GM12878 (cell line): ENCODE measurements around the gene CHST8. TPM values are rescaled to one million over a fixed set of nuclear protein-coding genes. Genes with fewer than 3 reads are reported as not detected.

ENCODE experiments used
- ATAC-seq: fragments of 200-7000 bp; cut with Tn5 transposase; 3 replicates; pipeline ENCODE4 v1.9.1; 2020; ENCODE audit warnings: mild to moderate bottlenecking, moderate library complexity
- BruUV-seq: library from RNA; stranded (reverse); fragments of 400-500 nt; replicated peaks from 2 replicates; lab custom pipeline; 2021; lab: Mats Ljungman, UMichigan
- CTCF ChIA-PET: fragments of 300-600 bp; sonication (Branson Sonifier 250); formaldehyde crosslinking; extraction: SDS; loops from one replicate; lab custom pipeline; 2021; ENCODE audit warnings: inconsistent platforms; lab: Yijun Ruan, JAX
- POLR2A ChIA-PET: fragments of 350-600 bp; formaldehyde crosslinking; extraction: SDS; loops from one replicate; lab custom pipeline; 2021; ENCODE audit warnings: inconsistent platforms; lab: Charles Lee
- RAD21 ChIA-PET: fragments of 300-600 bp; sonication (Branson Sonifier 250); formaldehyde crosslinking; loops from one replicate; lab custom pipeline; 2023; ENCODE audit warnings: antibody characterized with exemption; ENCODE audit not compliant: unreplicated experiment; lab: Charles Lee
- SMC1A ChIA-PET: fragments of 300-600 bp; sonication (Branson Sonifier 250); formaldehyde crosslinking; loops from one replicate; lab custom pipeline; 2023; ENCODE audit not compliant: unreplicated experiment, uncharacterized antibody; lab: Charles Lee
- DNase-seq: peaks from one replicate; pipeline ENCODE4 v3.0.0-alpha.2; 2011; ENCODE audit warnings: low read depth, low spot score
- FAIRE-seq: peaks from 3 replicates; lab custom pipeline; 2011; peaks lifted over from hg19 to GRCh38; lab: Jason Lieb, UNC
- H2AFZ ChIP-seq: 2 replicates; pipeline ENCODE4 v1.6.0; 2011; ENCODE audit warnings: low read depth, low read length, control low read depth; ENCODE audit not compliant: control insufficient read depth
- H3K27ac ChIP-seq: 2 replicates; pipeline ENCODE4 v1.5.1; 2011; ENCODE audit warnings: control low read depth; ENCODE audit not compliant: control insufficient read depth, insufficient read depth
- H3K27me3 ChIP-seq, 2 experiments: replicated peaks in 1 of 2; 2 replicates each; pipeline versions ENCODE4 v1.6.0 to v1.6.1; 2011; ENCODE audit warnings: low read length in 1 of 2; ENCODE audit not compliant: control insufficient read depth in 2 of 2, insufficient read depth in 2 of 2
- H3K36me3 ChIP-seq, 2 experiments: 2 replicates each; pipeline ENCODE4 v1.5.1; 2011; ENCODE audit warnings: low read length in 1 of 2; ENCODE audit not compliant: control insufficient read depth in 2 of 2, insufficient read depth in 2 of 2
- H3K4me1 ChIP-seq: 2 replicates; pipeline ENCODE4 v1.6.1; 2011; ENCODE audit warnings: mild to moderate bottlenecking, low read length, moderate library complexity, mixed read lengths; ENCODE audit not compliant: control insufficient read depth, insufficient read depth
- H3K4me2 ChIP-seq: 2 replicates; pipeline ENCODE4 v1.6.0; 2011; ENCODE audit warnings: control low read depth; ENCODE audit not compliant: control insufficient read depth, insufficient read depth
- H3K4me3 ChIP-seq: fragments of 200-600 bp; sonication (generic); 2 replicates; pipeline ENCODE4 v1.5.1; 2016
- H3K79me2 ChIP-seq: 2 replicates; pipeline ENCODE4 v1.6.0; 2011; ENCODE audit warnings: low read length; ENCODE audit not compliant: control insufficient read depth, insufficient read depth
- H3K9ac ChIP-seq: 2 replicates; pipeline ENCODE4 v1.8.0; 2011; ENCODE audit warnings: low read length, control low read depth, mixed read lengths; ENCODE audit not compliant: control insufficient read depth, insufficient read depth
- H3K9me3 ChIP-seq: replicated peaks from 3 replicates; pipeline ENCODE4 v1.5.1; 2011; ENCODE audit warnings: mild to moderate bottlenecking, low read length; ENCODE audit not compliant: control insufficient read depth, insufficient read depth
- H4K20me1 ChIP-seq: 2 replicates; pipeline ENCODE4 v1.6.0; 2011; ENCODE audit not compliant: control insufficient read depth, insufficient read depth
- BRCA1 ChIP-seq: IDR thresholded peaks from 2 replicates; pipeline ENCODE4 v1.6.1; 2011; ENCODE audit warnings: low read depth, low read length, improper control_type of control experiment
- CBFB ChIP-seq: IDR thresholded peaks from 2 replicates; pipeline ENCODE4 v1.6.1; 2016; ENCODE audit warnings: antibody characterized with exemption, low read depth
- ETV6 ChIP-seq, 2 experiments: fragments of 450-650 bp in 1 of 2; IDR thresholded peaks in 1 of 2; conservative IDR thresholded peaks in 1 of 2; 2 replicates each; pipeline ENCODE4 v1.6.1; 2014; ENCODE audit warnings: antibody characterized with exemption in 1 of 2, borderline replicate concordance in 1 of 2, low read depth in 1 of 2, mild to moderate bottlenecking in 1 of 2, moderate library complexity in 1 of 2
- HSF1 ChIP-seq: fragments of 150-350 bp; IDR thresholded peaks from 2 replicates; pipeline ENCODE4 v1.6.1; 2014; ENCODE audit warnings: mild to moderate bottlenecking, low read depth, low read length
- IKZF2 ChIP-seq, 2 experiments: fragments of 450-650 bp; IDR thresholded peaks; 2 replicates each; pipeline ENCODE4 v1.6.1; 2017; ENCODE audit warnings: mild to moderate bottlenecking in 2 of 2, moderate library complexity in 2 of 2
- MTA2 ChIP-seq: fragments of 450-650 bp; IDR thresholded peaks from 2 replicates; pipeline ENCODE4 v1.6.1; 2016; ENCODE audit warnings: low read depth, mild to moderate bottlenecking, moderate library complexity
- NBN ChIP-seq: fragments of 450-650 bp; IDR thresholded peaks from 2 replicates; pipeline ENCODE4 v1.6.1; 2016
- NR2C2 ChIP-seq: IDR thresholded peaks from 2 replicates; pipeline ENCODE4 v1.6.1; 2011; ENCODE audit warnings: borderline replicate concordance, low read depth; ENCODE audit not compliant: control insufficient read depth, insufficient read length
- NRF1 ChIP-seq: conservative IDR thresholded peaks from 2 replicates; pipeline ENCODE4 v1.6.1; 2011; ENCODE audit warnings: mild to moderate bottlenecking, low read depth, low read length, improper control_type of control experiment
- RAD21 ChIP-seq: IDR thresholded peaks from 2 replicates; pipeline ENCODE4 v1.6.1; 2011; ENCODE audit warnings: mild to moderate bottlenecking, low read depth, low read length, moderate library complexity; ENCODE audit not compliant: insufficient read depth
- RAD51 ChIP-seq: fragments of 450-650 bp; IDR thresholded peaks from 2 replicates; pipeline ENCODE4 v1.6.1; 2016; ENCODE audit warnings: moderate library complexity, mild to moderate bottlenecking, inconsistent platforms
- RUNX3 ChIP-seq: IDR thresholded peaks from 2 replicates; pipeline ENCODE4 v1.6.1; 2012; ENCODE audit warnings: low read length, inconsistent platforms
- SIX5 ChIP-seq: IDR thresholded peaks from 2 replicates; pipeline ENCODE4 v1.6.1; 2011; ENCODE audit warnings: mild to moderate bottlenecking, low read depth, low read length, moderate library complexity; ENCODE audit not compliant: severe bottlenecking
- STAT1 ChIP-seq: fragments of 450-650 bp; conservative IDR thresholded peaks from 2 replicates; pipeline ENCODE4 v1.6.1; 2014; ENCODE audit warnings: antibody characterized with exemption, mild to moderate bottlenecking
- YY1 ChIP-seq: IDR thresholded peaks from 2 replicates; pipeline ENCODE4 v1.6.1; 2011; ENCODE audit warnings: low read depth, mild to moderate bottlenecking, low read length
- ZSCAN29 ChIP-seq: fragments of 450-650 bp; IDR thresholded peaks from 2 replicates; pipeline ENCODE4 v1.6.1; 2017; ENCODE audit warnings: mild to moderate bottlenecking, moderate library complexity
- WGBS: methylation state at CpG from one replicate; pipeline ENCODE4 v1.1.6; 2016; ENCODE audit warnings: low lambda C conversion rate; ENCODE audit not compliant: insufficient replicate concordance, insufficient coverage; ENCODE audit errors: missing lambda C conversion rate; 5-methylcytosine and 5-hydroxymethylcytosine counted together
- in situ Hi-C: fragments of 300-500 bp; cut with MboI; formaldehyde crosslinking; loops from 9 replicates; pipeline ENCODE4 v1.14.3; 2018; ENCODE audit warnings: mixed read lengths
- intact Hi-C: fragments of 100-400 bp; cut with micrococcal nuclease; formaldehyde crosslinking; loops from one replicate; pipeline ENCODE4 v1.14.2; 2022; ENCODE audit not compliant: unreplicated experiment
- polyA plus RNA-seq, 11 experiments: library from polyadenylated mRNA; depleted of rRNA in 4 of 11; unstranded in 6 of 11; stranded (reverse) in 5 of 11; fragments of >200 nt; fragmentation: Nextera tagmentation in 4 of 11; fragmentation: Illumina TruSeq in 1 of 11; extraction: Ambion mirVana in 4 of 11; extraction: Trizol in 1 of 11; gene quantifications; 1 replicate in 1 of 11; 2 replicates in 10 of 11; pipeline versions ENCODE4 v1.2.1 to v1.2.3, GENCODE V29; 2011 to 2016; ENCODE audit warnings: inconsistent platforms in 2 of 11, missing spikeins in 2 of 11, low read depth in 1 of 11
- total RNA-seq, 4 experiments: library from RNA; depleted of rRNA in 3 of 4; stranded (reverse); fragments of >200 nt in 3 of 4; fragmentation: Illumina TruSeq in 1 of 4; extraction: Trizol in 1 of 4; gene quantifications; 2 replicates each; pipeline versions ENCODE4 v1.2.1 to v1.2.3, GENCODE V29; 2013 to 2021
- TF ChIP-seq, protein P1 (sequence below): IDR thresholded peaks from 2 replicates; pipeline ENCODE4 v1.6.1; 2012; ENCODE audit warnings: low read length, inconsistent platforms

Gene CHST8
- total and polyA plus RNA-seq, 10 of the 15 experiments (the other 5 are each of a cell fraction or from before 2014, with no cell fraction given): 0.06 TPM; not detected in 9

GRCh38 chr19:33628921-33629825 lies 7.4 kb downstream of the CHST8 start:
- Histone ChIP-seq H3K27ac (no peak overlapping the region), H3K4me1 (no peaks in the 10 kb centered on the region), H3K4me3 (no peak overlapping the region), H3K79me2 (no peaks in the 10 kb centered on the region), H3K9ac (no peak overlapping the region), H3K27me3 (peaks cover 0 to 1% of the 10 kb centered on the region in 2 experiments; a peak in 1 of 4 replicates), H3K4me2 (no peak overlapping the region), H3K9me3 (no peaks in the 10 kb centered on the region), H4K20me1 (no peaks in the 10 kb centered on the region), H3K36me3 (no peaks in the 10 kb centered on the region), H2AFZ (no peak overlapping the region)
- in situ Hi-C loops: no loop called here
- POLR2A ChIA-PET: no interaction called here
- no peak for ATAC-seq
- BruUV-seq: no TSS peak
- WGBS: 4% methylated on average over 13 of the region's 13 CpGs
- RAD21 ChIA-PET: no interaction called here
- intact Hi-C loops: no loop called here
- SMC1A ChIA-PET: no interaction called here
- no peak for DNase-seq
- CTCF ChIA-PET: no interaction called here
- FAIRE-seq: no peak
- TF ChIP-seq RAD21 (no peak), YY1 (no peak), ETV6 (conservative IDR thresholded peaks at IDR 0.05 in 1 of 2, IDR thresholded peaks at IDR 0.05 in 1 of 2; ENCODE audit: borderline replicate concordance in 1 of 2, low read depth in 1 of 2) (no peak), RAD51 (no peak), RUNX3 (no peak), HSF1 (no peak), NBN (no peak), BRCA1 (no peak), SIX5 (no peak), MTA2 (no peak), CBFB (no peak), NRF1 (no peak), STAT1 (no peak), ZSCAN29 (no peak), NR2C2 (no peak), IKZF2 (IDR thresholded peaks at IDR 0.05) (no peak)
- TF ChIP-seq, protein P1, sequence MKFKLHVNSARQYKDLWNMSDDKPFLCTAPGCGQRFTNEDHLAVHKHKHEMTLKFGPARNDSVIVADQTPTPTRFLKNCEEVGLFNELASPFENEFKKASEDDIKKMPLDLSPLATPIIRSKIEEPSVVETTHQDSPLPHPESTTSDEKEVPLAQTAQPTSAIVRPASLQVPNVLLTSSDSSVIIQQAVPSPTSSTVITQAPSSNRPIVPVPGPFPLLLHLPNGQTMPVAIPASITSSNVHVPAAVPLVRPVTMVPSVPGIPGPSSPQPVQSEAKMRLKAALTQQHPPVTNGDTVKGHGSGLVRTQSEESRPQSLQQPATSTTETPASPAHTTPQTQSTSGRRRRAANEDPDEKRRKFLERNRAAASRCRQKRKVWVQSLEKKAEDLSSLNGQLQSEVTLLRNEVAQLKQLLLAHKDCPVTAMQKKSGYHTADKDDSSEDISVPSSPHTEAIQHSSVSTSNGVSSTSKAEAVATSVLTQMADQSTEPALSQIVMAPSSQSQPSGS: no peak
